ENCODE results near the gene CDH2.

The CDH2 gene

GRCh38 chr18:28161608-28162599, 15.0 kb downstream of the CDH2 start:
- no peak overlapping the region for H3K4me2 ChIP-seq (ENCODE audit: low read depth, low read length, poor library complexity, severe bottlenecking)
- no peaks in the 10 kb centered on the region for H3K27me3 ChIP-seq (ENCODE audit: low read length)
- H3F3A ChIP-seq (ENCODE audit: insufficient read depth), result no peaks in the 10 kb centered on the region
- no peak overlapping the region for H2AFZ ChIP-seq (ENCODE audit: low read depth, low read length, severe bottlenecking)
- H3K27ac ChIP-seq (ENCODE audit: low read depth, low read length), result no peak overlapping the region
- no peak overlapping the region for H3K9ac ChIP-seq (ENCODE audit: low read length)
- H3K4me3 ChIP-seq (ENCODE audit: insufficient read depth, low read length, poor library complexity, severe bottlenecking), result no peak overlapping the region
- no peaks in the 10 kb centered on the region for H3K79me2 ChIP-seq (ENCODE audit: insufficient read depth, low read length)
- H3K9me3 ChIP-seq (ENCODE audit: insufficient read depth, low read length), result no peaks in the 10 kb centered on the region
- no peaks in the 10 kb centered on the region for H3K36me3 ChIP-seq (ENCODE audit: low read length)
- no peak for TF ChIP-seq EZH2phosphoT487 (conservative IDR thresholded peaks at IDR 0.05; ENCODE audit: low read length)
- TF ChIP-seq CTCF (IDR thresholded peaks at IDR 0.05; ENCODE audit: insufficient read depth, low read length, poor library complexity, severe bottlenecking), result no peak
- no peaks in the 10 kb centered on the region for H4K20me1 ChIP-seq (ENCODE audit: low read depth, low read length)
- no peaks in the 10 kb centered on the region for H3K9me2 ChIP-seq (replicated peaks; ENCODE audit: insufficient read depth, low read length)

DNA sequence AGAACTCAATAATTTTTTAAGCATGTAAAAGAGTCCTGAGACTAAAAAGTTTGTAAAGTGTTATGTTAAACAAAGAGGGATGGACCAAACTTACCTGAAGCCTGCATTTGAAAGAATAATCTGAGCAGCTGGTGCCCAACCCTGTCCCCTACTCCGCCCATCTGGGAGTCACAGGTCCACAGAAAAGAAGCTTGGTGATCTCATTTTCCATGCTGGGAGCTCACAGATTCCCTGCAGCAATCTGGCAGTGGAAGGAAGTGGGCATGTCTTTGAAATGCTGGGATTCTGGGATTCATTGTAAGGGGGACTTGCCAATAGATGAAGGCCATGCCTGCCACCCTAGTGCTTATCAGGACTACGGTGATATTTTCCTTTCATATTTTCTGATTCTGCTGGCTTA, 17.9 kb downstream of the CDH2 start:
- Histone ChIP-seq H3K27me3 (ENCODE audit: low read length) (no peaks in the 10 kb centered on the region), H3K9me2 (replicated peaks; ENCODE audit: insufficient read depth, low read length) (no peaks in the 10 kb centered on the region), H3K79me2 (ENCODE audit: insufficient read depth, low read length) (no peaks in the 10 kb centered on the region), H3K9ac (ENCODE audit: low read length) (no peak overlapping the region), H3K27ac (ENCODE audit: low read depth, low read length) (no peak overlapping the region), H2AFZ (ENCODE audit: low read depth, low read length, severe bottlenecking) (no peak overlapping the region), H4K20me1 (ENCODE audit: low read depth, low read length) (no peaks in the 10 kb centered on the region), H3K4me3 (ENCODE audit: insufficient read depth, low read length, poor library complexity, severe bottlenecking) (no peak overlapping the region), H3K36me3 (ENCODE audit: low read length) (no peaks in the 10 kb centered on the region), H3K9me3 (ENCODE audit: insufficient read depth, low read length) (no peaks in the 10 kb centered on the region), H3K4me2 (ENCODE audit: low read depth, low read length, poor library complexity, severe bottlenecking) (no peak overlapping the region), H3F3A (ENCODE audit: insufficient read depth) (no peaks in the 10 kb centered on the region)
- TF ChIP-seq CTCF (IDR thresholded peaks at IDR 0.05; ENCODE audit: insufficient read depth, low read length, poor library complexity, severe bottlenecking), result no peak

DNA sequence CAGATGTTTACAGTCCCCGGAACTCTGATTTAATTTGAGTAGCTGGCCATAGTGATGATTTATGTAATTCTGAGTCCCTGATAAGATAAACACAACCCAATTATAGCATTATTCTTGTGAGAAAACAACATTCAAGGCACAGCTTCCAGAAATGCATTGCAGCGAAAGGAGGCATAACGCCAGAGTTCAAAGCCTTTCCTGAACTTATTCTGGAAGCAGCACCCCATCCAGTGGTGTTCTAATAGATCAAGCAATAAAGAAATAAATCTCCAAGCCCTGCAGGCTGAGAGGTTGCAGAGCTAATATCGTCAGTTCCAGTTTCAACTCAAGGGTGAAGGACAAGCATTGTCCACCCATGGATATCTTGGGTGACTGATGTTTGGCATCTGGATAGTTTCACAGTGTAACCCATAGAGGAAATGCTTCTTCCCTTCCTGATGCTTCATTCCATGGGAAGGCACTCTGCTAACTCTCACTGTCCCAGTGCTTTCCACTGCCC, 18.8 kb downstream of the CDH2 start:
- H4K20me1 ChIP-seq (ENCODE audit: low read depth, low read length), result no peaks in the 10 kb centered on the region
- H3K36me3 ChIP-seq (ENCODE audit: low read length), result no peaks in the 10 kb centered on the region
- H3K4me3 ChIP-seq (ENCODE audit: insufficient read depth, low read length, poor library complexity, severe bottlenecking), result no peak overlapping the region
- no peaks in the 10 kb centered on the region for H3K27me3 ChIP-seq (ENCODE audit: low read length)
- no peak overlapping the region for H2AFZ ChIP-seq (ENCODE audit: low read depth, low read length, severe bottlenecking)
- no peaks in the 10 kb centered on the region for H3K79me2 ChIP-seq (ENCODE audit: insufficient read depth, low read length)
- no peak overlapping the region for H3K27ac ChIP-seq (ENCODE audit: low read depth, low read length)
- no peaks in the 10 kb centered on the region for H3K9me3 ChIP-seq (ENCODE audit: insufficient read depth, low read length)
- no peaks in the 10 kb centered on the region for H3F3A ChIP-seq (ENCODE audit: insufficient read depth)
- no peaks in the 10 kb centered on the region for H3K9me2 ChIP-seq (replicated peaks; ENCODE audit: insufficient read depth, low read length)
- H3K9ac ChIP-seq (ENCODE audit: low read length), result no peak overlapping the region
- TF ChIP-seq CTCF (IDR thresholded peaks at IDR 0.05; ENCODE audit: insufficient read depth, low read length, poor library complexity, severe bottlenecking) (no peak), EZH2phosphoT487 (conservative IDR thresholded peaks at IDR 0.05; ENCODE audit: low read length) (no peak)
- no peak overlapping the region for H3K4me2 ChIP-seq (ENCODE audit: low read depth, low read length, poor library complexity, severe bottlenecking)
